Parathyroid adenoma (tissue), 2 donors: Measurements from ENCODE around the gene AGK.

Experiments
- H2AFZ ChIP-seq: fragments of 300-600 bp; sonication (generic); one replicate; pipeline ENCODE4 v1.7.0; 2017; ENCODE audit warnings: antibody characterized with exemption, mild to moderate bottlenecking
- H3K27ac ChIP-seq: fragments of 300-600 bp; sonication (generic); one replicate; pipeline ENCODE4 v1.7.0; 2017
- H3K27me3 ChIP-seq: fragments of 300-600 bp; sonication (generic); one replicate; pipeline ENCODE4 v1.7.0; 2017; ENCODE audit warnings: low read length; ENCODE audit not compliant: control insufficient read depth, insufficient read depth
- H3K36me3 ChIP-seq: fragments of 300-600 bp; sonication (generic); one replicate; pipeline ENCODE4 v1.7.0; 2017; ENCODE audit warnings: low read length; ENCODE audit not compliant: control insufficient read depth, insufficient read depth
- H3K4me1 ChIP-seq: fragments of 300-600 bp; sonication (generic); one replicate; pipeline ENCODE4 v1.7.0; 2017; ENCODE audit warnings: control low read depth
- H3K4me2 ChIP-seq: fragments of 300-600 bp; sonication (generic); one replicate; pipeline ENCODE4 v1.7.0; 2017; ENCODE audit warnings: low read length
- H3K4me3 ChIP-seq: fragments of 300-600 bp; sonication (generic); one replicate; pipeline ENCODE4 v1.7.0; 2017; ENCODE audit warnings: low read depth, low read length
- H3K79me2 ChIP-seq: fragments of 300-600 bp; sonication (generic); one replicate; pipeline ENCODE4 v1.7.0; 2017; ENCODE audit warnings: control low read depth
- H3K9ac ChIP-seq: fragments of 300-600 bp; sonication (generic); one replicate; pipeline ENCODE4 v1.7.0; 2017; ENCODE audit warnings: mild to moderate bottlenecking
- H3K9me3 ChIP-seq: fragments of 300-600 bp; sonication (generic); one replicate; pipeline ENCODE4 v1.7.0; 2017; ENCODE audit warnings: low read length; ENCODE audit not compliant: control insufficient read depth
- TF ChIP-seq, protein P1 (sequence below): fragments of 300-600 bp; sonication (generic); IDR thresholded peaks from one replicate; pipeline ENCODE4 v1.7.0; 2017; ENCODE audit warnings: antibody characterized with exemption, mild to moderate bottlenecking
- donor health status: primary hyperparathyroidism.

Gene AGK

DNA sequence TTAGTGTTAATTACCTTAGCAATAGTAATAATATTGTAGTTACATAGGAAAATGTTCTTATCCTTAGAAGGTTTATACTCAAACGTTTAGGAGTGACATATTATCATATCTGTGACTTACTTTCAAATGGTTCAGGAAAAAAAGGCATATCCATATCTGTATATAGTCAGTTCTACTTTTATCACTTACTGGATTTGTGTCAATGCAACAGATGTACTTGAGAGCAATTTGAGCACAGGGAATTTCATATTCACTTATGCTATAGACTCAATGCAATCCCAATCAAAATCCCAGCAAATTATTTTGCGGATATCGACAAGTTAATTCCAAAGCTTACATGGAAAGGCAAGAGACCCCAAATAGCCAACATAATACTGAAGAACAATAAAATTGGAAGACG lies 140.8 kb downstream of the AGK start:
- Histone ChIP-seq H2AFZ (no peak overlapping the region), H3K9ac (no peak overlapping the region), H3K4me2 (no peak overlapping the region), H3K36me3 (no peaks in the 10 kb centered on the region), H3K79me2 (peaks cover 15% of the 10 kb centered on the region), H3K27me3 (no peaks in the 10 kb centered on the region), H3K4me1 (peaks cover 19% of the 10 kb centered on the region), H3K9me3 (no peaks in the 10 kb centered on the region), H3K4me3 (no peak overlapping the region), H3K27ac (no peak overlapping the region)
- TF ChIP-seq, protein P1, sequence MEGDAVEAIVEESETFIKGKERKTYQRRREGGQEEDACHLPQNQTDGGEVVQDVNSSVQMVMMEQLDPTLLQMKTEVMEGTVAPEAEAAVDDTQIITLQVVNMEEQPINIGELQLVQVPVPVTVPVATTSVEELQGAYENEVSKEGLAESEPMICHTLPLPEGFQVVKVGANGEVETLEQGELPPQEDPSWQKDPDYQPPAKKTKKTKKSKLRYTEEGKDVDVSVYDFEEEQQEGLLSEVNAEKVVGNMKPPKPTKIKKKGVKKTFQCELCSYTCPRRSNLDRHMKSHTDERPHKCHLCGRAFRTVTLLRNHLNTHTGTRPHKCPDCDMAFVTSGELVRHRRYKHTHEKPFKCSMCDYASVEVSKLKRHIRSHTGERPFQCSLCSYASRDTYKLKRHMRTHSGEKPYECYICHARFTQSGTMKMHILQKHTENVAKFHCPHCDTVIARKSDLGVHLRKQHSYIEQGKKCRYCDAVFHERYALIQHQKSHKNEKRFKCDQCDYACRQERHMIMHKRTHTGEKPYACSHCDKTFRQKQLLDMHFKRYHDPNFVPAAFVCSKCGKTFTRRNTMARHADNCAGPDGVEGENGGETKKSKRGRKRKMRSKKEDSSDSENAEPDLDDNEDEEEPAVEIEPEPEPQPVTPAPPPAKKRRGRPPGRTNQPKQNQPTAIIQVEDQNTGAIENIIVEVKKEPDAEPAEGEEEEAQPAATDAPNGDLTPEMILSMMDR, result no peak

DNA sequence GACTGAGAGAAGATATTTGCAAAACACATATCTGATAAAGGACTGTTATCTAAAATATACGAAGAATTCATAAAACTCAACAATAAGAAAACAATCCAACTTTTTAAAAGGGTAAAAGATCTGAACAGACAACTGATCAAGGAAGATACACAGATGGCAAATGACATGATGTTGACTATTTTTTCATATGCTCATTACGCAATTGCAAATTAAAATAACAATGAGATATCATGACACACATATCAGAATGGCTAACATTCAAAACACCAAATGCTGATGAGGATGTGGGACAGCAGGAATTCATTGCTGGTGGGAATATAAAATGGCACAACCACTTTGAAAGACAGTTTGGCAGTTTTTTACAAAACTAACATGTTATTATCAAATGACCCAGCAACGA lies 141.9 kb downstream of the AGK start:
- TF ChIP-seq, protein P1, result no peak
- Histone ChIP-seq H3K27ac (no peak overlapping the region), H3K27me3 (no peaks in the 10 kb centered on the region), H3K4me1 (peaks cover 16% of the 10 kb centered on the region), H2AFZ (no peak overlapping the region), H3K4me2 (no peak overlapping the region), H3K36me3 (no peaks in the 10 kb centered on the region), H3K79me2 (peaks cover 15% of the 10 kb centered on the region), H3K9me3 (no peaks in the 10 kb centered on the region), H3K9ac (no peak overlapping the region), H3K4me3 (no peak overlapping the region)

DNA sequence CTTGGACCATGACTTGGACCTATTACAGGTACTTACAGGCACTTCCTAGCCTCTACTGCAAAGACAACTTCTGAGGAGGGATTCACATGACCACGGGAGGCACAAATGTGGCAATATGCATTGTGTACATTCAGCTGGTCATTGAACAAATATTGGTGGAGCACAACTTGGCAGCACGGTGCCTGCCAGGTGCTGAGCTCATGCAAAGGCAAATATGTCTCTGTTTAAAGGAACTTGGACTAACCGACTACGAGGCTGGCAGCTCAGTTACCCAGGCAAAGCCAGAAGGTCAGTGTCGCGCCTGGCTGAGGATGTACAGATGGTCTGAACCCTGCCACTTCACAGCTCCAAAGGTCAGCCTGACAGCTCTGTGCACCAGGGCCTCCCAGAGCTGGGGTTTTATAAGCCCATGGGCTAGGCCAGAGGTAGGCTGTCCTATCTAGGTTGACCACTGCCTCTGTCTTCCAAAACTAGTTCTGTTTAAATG lies 144.6 kb downstream of the AGK start:
- peaks cover 15% of the 10 kb centered on the region for H3K79me2 ChIP-seq
- TF ChIP-seq, protein P1, result no peak
- no peaks in the 10 kb centered on the region for H3K36me3 ChIP-seq
- H3K4me1 ChIP-seq, result peaks cover 25% of the 10 kb centered on the region
- no peak overlapping the region for H3K4me2 ChIP-seq
- no peak overlapping the region for H2AFZ ChIP-seq
- no peak overlapping the region for H3K4me3 ChIP-seq
- no peaks in the 10 kb centered on the region for H3K9me3 ChIP-seq
- H3K9ac ChIP-seq, result no peak overlapping the region
- H3K27me3 ChIP-seq, result no peaks in the 10 kb centered on the region
- no peak overlapping the region for H3K27ac ChIP-seq

DNA sequence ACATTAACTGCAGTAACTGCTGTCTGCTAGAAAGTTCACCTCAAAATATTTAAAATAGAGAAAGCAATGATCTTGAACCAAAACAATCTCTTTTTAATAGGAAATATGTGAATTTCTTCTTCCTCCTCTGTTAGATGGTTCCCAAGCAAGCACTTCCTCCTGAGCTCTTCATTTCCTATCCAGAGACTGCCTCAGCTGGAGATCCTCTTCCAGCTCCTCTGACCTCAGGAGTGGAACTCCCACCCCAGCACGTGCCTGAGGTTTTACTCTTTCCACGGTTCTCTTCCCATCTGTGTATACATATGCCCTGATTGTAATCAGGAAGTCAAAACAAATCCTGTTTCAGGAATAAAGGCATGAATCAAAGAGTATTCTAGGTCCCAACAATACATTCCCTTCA lies 145.1 kb downstream of the AGK start:
- Histone ChIP-seq H2AFZ (no peak overlapping the region), H3K4me2 (no peak overlapping the region), H3K4me3 (no peak overlapping the region), H3K4me1 (peaks cover 25% of the 10 kb centered on the region), H3K36me3 (no peaks in the 10 kb centered on the region), H3K79me2 (peaks cover 10% of the 10 kb centered on the region), H3K27ac (no peak overlapping the region), H3K9me3 (no peaks in the 10 kb centered on the region), H3K27me3 (no peaks in the 10 kb centered on the region), H3K9ac (no peak overlapping the region)
- TF ChIP-seq, protein P1, result no peak

DNA sequence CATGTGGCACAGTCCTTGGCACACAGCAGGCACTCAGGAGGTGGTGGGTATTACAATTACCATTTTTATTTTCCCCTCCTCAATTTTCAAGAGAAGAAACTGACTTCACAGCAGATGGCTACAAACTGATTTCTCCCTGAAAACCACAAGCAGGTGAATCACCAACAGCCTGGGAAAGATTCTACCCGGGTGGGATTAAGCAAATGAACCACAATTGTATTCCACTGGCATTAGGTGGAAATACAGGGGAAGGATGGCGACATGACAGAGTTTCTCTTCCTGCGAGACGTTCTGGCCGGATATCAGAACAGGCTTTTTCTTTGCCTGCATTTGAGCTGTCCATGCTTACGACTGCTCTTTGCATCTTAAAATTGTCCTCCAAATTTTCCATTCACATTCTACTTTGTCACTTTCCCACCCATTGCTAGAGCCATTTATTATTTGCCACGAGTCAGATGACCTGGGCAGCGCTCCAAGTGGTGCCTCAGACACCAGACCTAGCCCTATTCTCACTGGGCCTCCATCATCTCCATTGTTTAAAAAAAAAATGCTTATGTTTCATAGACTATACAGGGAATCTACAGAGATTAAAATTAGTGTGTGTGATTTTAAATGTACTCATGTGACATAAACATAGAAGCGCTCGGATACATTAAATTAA lies 146.1 kb downstream of the AGK start:
- Histone ChIP-seq H3K9ac (no peak overlapping the region), H3K4me3 (no peak overlapping the region), H3K4me1 (peaks cover 25% of the 10 kb centered on the region), H3K4me2 (no peak overlapping the region), H3K9me3 (no peaks in the 10 kb centered on the region), H3K27me3 (no peaks in the 10 kb centered on the region), H3K27ac (no peak overlapping the region), H3K79me2 (peaks cover 8% of the 10 kb centered on the region), H3K36me3 (no peaks in the 10 kb centered on the region), H2AFZ (no peak overlapping the region)
- TF ChIP-seq, protein P1, result no peak
